C4-2B (cell line): ENCODE data around the gene MAGI2.

Experiments used
- H3K27ac ChIP-seq: fragments of 450-650 bp; 2 replicates; pipeline ENCODE4 v1.5.1; 2017
- ZFX ChIP-seq: fragments of 450-650 bp; IDR thresholded peaks from 2 replicates; pipeline ENCODE4 v1.6.1; 2017
- TF ChIP-seq, protein P1 (sequence below): fragments of 450-650 bp; conservative IDR thresholded peaks from 2 replicates; pipeline ENCODE4 v1.5.1; 2017; ENCODE audit warnings: mild to moderate bottlenecking

Gene MAGI2

DNA sequence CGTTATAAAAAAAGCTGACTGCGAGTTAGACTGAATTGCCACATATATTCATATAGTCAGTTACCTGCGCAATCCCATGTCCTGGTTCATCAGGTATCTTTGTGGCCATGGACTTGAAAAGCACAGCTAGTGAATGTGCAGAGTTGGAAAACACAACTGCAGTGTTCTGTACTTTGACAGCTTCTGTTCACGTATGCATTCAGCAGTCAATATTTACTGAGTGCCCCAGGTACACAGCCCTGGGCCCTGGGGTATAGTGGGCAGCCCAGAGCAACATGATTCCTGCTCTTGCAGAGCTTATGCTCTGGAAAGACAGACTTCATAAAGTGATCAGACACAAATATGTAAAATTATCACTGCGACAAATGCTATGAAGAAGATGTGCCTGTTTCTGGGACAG is 1341.0 kb downstream of the MAGI2 start:
- H3K27ac ChIP-seq = no peak overlapping the region
- TF ChIP-seq, protein P1, sequence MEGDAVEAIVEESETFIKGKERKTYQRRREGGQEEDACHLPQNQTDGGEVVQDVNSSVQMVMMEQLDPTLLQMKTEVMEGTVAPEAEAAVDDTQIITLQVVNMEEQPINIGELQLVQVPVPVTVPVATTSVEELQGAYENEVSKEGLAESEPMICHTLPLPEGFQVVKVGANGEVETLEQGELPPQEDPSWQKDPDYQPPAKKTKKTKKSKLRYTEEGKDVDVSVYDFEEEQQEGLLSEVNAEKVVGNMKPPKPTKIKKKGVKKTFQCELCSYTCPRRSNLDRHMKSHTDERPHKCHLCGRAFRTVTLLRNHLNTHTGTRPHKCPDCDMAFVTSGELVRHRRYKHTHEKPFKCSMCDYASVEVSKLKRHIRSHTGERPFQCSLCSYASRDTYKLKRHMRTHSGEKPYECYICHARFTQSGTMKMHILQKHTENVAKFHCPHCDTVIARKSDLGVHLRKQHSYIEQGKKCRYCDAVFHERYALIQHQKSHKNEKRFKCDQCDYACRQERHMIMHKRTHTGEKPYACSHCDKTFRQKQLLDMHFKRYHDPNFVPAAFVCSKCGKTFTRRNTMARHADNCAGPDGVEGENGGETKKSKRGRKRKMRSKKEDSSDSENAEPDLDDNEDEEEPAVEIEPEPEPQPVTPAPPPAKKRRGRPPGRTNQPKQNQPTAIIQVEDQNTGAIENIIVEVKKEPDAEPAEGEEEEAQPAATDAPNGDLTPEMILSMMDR = no peak
- TF ChIP-seq ZFX = no peak

DNA sequence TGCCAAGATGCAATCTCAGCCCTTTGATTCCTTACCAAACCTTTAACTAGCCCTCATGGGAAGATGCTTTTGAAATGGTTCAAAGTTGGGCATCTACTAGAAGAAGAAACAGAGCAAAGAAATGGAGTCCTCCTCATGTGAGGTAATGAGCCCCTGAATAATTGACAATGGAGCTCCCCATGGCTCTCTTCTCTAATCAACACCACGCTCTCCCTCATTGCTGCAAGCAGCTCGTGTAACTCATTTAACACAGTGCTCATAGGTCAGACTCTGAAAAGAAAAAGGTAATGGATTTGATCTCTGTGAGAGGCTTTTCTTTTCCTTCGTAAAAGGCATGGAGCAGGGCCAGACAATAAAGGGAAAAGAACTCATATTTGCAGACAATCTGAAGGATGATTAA is 1342.1 kb downstream of the MAGI2 start:
- TF ChIP-seq ZFX = no peak
- TF ChIP-seq, protein P1 = no peak
- H3K27ac ChIP-seq = no peak overlapping the region

- no peak for TF ChIP-seq ZFX
- TF ChIP-seq, protein P1 = no peak
- H3K27ac ChIP-seq = no peak overlapping the region
Observed at GRCh38 chr7:78103475-78103874, 1350.0 kb downstream of the MAGI2 start.

DNA sequence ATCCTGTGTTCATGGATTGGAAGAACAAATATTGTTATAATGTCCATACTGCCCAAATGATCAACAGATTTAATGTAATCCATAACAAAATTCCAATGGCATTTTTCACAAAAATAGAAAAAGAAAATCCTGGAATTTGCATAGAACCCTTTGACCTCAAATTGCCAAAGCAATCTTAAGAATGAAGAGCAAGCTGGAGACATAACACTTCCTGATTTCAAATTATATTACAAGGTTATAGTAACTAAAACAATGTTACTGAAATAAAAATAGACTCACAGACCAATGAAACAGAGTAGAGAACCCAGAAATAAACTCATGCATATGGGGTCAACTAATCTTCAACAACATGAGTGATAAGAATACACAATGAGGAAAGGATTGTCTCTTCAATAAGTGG is 1352.4 kb downstream of the MAGI2 start:
- no peak for TF ChIP-seq ZFX
- TF ChIP-seq, protein P1 = no peak
- H3K27ac ChIP-seq = no peak overlapping the region

- TF ChIP-seq ZFX = no peak
- TF ChIP-seq, protein P1 = no peak
- H3K27ac ChIP-seq = no peak overlapping the region
Observed at GRCh38 chr7:78099715-78100394, 1353.6 kb downstream of the MAGI2 start.

DNA sequence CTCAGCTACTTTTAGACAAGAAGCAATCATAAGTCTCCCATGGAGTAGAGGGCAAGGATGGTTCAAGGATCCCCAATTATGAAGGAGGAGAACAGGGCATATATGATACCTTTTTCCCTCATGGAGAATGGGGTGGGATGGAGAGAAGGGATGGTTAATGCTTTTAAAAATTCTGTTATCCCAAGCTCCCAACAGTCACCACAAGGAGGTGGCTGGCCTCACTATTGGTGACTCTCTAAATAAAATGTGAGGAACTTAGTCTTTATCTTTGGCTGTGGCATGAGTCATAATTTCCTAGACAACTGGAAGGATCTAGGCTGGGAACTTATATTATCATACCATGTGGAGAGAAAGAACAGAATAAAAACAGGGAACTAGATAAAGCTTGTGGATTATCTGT is 1357.9 kb downstream of the MAGI2 start:
- TF ChIP-seq ZFX = no peak
- TF ChIP-seq, protein P1 = no peak
- H3K27ac ChIP-seq = no peak overlapping the region

DNA sequence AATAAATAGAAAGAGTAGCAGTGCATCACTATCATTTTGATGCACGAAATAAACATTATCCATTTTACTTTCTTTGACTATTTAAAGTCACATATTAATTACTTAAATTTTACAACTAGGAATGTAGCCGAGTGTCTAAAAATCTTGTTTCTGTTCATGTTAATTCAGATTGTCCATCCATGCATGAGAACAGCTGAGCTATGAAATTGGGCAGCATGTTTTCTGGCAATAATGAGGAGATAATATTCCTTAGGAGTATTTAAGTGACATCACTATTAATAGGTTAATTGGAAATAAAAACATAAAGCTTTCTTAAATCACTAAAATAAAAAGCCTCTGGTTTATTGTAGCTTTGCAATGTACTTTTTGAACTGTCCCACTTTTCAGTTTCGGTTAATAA is 1361.1 kb downstream of the MAGI2 start:
- H3K27ac ChIP-seq = no peak overlapping the region
- TF ChIP-seq, protein P1 = no peak
- TF ChIP-seq ZFX = no peak
